H9 (cell line): ENCODE results near the gene CPSF4L. TPM values are rescaled to one million over a fixed set of nuclear protein-coding genes. Genes with fewer than 3 reads are reported as not detected.

ENCODE experiments used
- DNase-seq: peaks from one replicate; pipeline ENCODE4 v3.0.0-alpha.2; 2017
- H2AFZ ChIP-seq: one replicate; pipeline ENCODE4 v1.6.1; 2013; ENCODE audit warnings: mild to moderate bottlenecking, low read length, control low read depth, moderate library complexity
- H2AK5ac ChIP-seq: 2 replicates; pipeline ENCODE4 v1.6.1; 2013; ENCODE audit warnings: low read length, control low read depth, mixed read lengths; ENCODE audit not compliant: insufficient read length
- H2BK120ac ChIP-seq: one replicate; pipeline ENCODE4 v1.6.1; 2013; ENCODE audit warnings: low read depth, mild to moderate bottlenecking, low read length, control low read depth, inconsistent platforms; ENCODE audit not compliant: poor library complexity, severe bottlenecking
- H2BK12ac ChIP-seq: 2 replicates; pipeline ENCODE4 v1.6.1; 2013; ENCODE audit warnings: low read length, control low read depth, mixed read lengths, low read depth; ENCODE audit not compliant: insufficient read length
- H2BK15ac ChIP-seq: 2 replicates; pipeline ENCODE4 v1.6.1; 2013; ENCODE audit warnings: low read depth, low read length, control low read depth
- H2BK20ac ChIP-seq: one replicate; pipeline ENCODE4 v1.6.1; 2013; ENCODE audit warnings: low read depth, mild to moderate bottlenecking, low read length, control low read depth, inconsistent platforms; ENCODE audit not compliant: poor library complexity, severe bottlenecking
- H2BK5ac ChIP-seq: 2 replicates; pipeline ENCODE4 v1.6.1; 2013; ENCODE audit warnings: low read length, control low read depth, mixed read lengths; ENCODE audit not compliant: insufficient read length
- H3K14ac ChIP-seq: 2 replicates; pipeline ENCODE4 v1.6.1; 2013; ENCODE audit warnings: low read length, control low read depth; ENCODE audit not compliant: insufficient read depth
- H3K18ac ChIP-seq: 2 replicates; pipeline ENCODE4 v1.6.1; 2013; ENCODE audit warnings: low read depth, mild to moderate bottlenecking, mixed read lengths, low read length, control low read depth; ENCODE audit not compliant: insufficient read length
- H3K23ac ChIP-seq: 2 replicates; pipeline ENCODE4 v1.6.1; 2013; ENCODE audit warnings: low read length, control low read depth, mixed read lengths, low read depth; ENCODE audit not compliant: insufficient read length
- H3K23me2 ChIP-seq: 2 replicates; pipeline ENCODE4 v1.6.1; 2013; ENCODE audit warnings: low read depth, mild to moderate bottlenecking, mixed read lengths, low read length, control low read depth; ENCODE audit not compliant: insufficient read length, poor library complexity, severe bottlenecking
- H3K27ac ChIP-seq: 2 replicates; pipeline ENCODE4 v1.5.1; 2013; ENCODE audit warnings: low read length, control low read depth, mixed read lengths, low read depth; ENCODE audit not compliant: insufficient read length
- H3K27me3 ChIP-seq: 2 replicates; pipeline ENCODE4 v1.6.1; 2013; ENCODE audit warnings: low read length, control low read depth, inconsistent platforms; ENCODE audit not compliant: insufficient read depth
- H3K4ac ChIP-seq: 2 replicates; pipeline ENCODE4 v1.6.1; 2013; ENCODE audit warnings: low read depth, mild to moderate bottlenecking, control low read depth, inconsistent platforms, low read length, moderate library complexity
- H3K4me1 ChIP-seq: 2 replicates; pipeline ENCODE4 v1.6.1; 2013; ENCODE audit warnings: low read length, control low read depth, inconsistent platforms; ENCODE audit not compliant: insufficient read depth
- H3K4me2 ChIP-seq: 2 replicates; pipeline ENCODE4 v1.6.1; 2013; ENCODE audit warnings: low read length, control low read depth, mixed read lengths; ENCODE audit not compliant: insufficient read length, insufficient read depth
- H3K56ac ChIP-seq: 2 replicates; pipeline ENCODE4 v1.6.1; 2013; ENCODE audit warnings: low read depth, mild to moderate bottlenecking, mixed read lengths, low read length, control low read depth; ENCODE audit not compliant: insufficient read length
- H3K79me1 ChIP-seq: 2 replicates; pipeline ENCODE4 v1.6.1; 2013; ENCODE audit warnings: low read depth, mild to moderate bottlenecking, moderate library complexity, low read length, control low read depth, inconsistent platforms; ENCODE audit not compliant: insufficient read depth, poor library complexity, severe bottlenecking
- H3K79me2 ChIP-seq: 2 replicates; pipeline ENCODE4 v1.6.1; 2013; ENCODE audit warnings: low read length, control low read depth, inconsistent platforms; ENCODE audit not compliant: insufficient read depth
- H3K9ac ChIP-seq: 2 replicates; pipeline ENCODE4 v1.6.1; 2013; ENCODE audit warnings: low read length, control low read depth, mixed read lengths; ENCODE audit not compliant: insufficient read length; ENCODE audit errors: extremely low read depth
- H3K9me3 ChIP-seq: one replicate; pipeline ENCODE4 v1.6.1; 2013; ENCODE audit warnings: low read depth, low read length, inconsistent platforms; ENCODE audit not compliant: control insufficient read depth
- H3T11ph ChIP-seq: one replicate; pipeline ENCODE4 v1.6.1; 2013; ENCODE audit warnings: mild to moderate bottlenecking, low read length, control low read depth, inconsistent platforms
- H4K20me1 ChIP-seq: one replicate; pipeline ENCODE4 v1.6.1; 2013; ENCODE audit not compliant: control insufficient read depth, insufficient read length, insufficient read depth
- H4K5ac ChIP-seq: 2 replicates; pipeline ENCODE4 v1.6.1; 2013; ENCODE audit warnings: low read depth, mild to moderate bottlenecking, mixed read lengths, low read length, control low read depth; ENCODE audit not compliant: insufficient read length
- H4K8ac ChIP-seq: replicated peaks from 2 replicates; pipeline ENCODE4 v1.6.1; 2013; ENCODE audit warnings: low read length, control low read depth, mixed read lengths, low read depth; ENCODE audit not compliant: insufficient read length
- H4K91ac ChIP-seq: 2 replicates; pipeline ENCODE4 v1.6.1; 2013; ENCODE audit warnings: low read depth, mild to moderate bottlenecking, moderate library complexity, mixed read lengths, low read length, control low read depth; ENCODE audit not compliant: insufficient read length
- H3K27ac Mint-ChIP-seq, 3 experiments: 2 replicates in 2 of 3; 3 replicates in 1 of 3; pipeline ENCODE4 v1.8.0; 2020 to 2021; ENCODE audit warnings: mixed read lengths in 3 of 3, mild to moderate bottlenecking in 1 of 3, moderate library complexity in 1 of 3
- H3K27me3 Mint-ChIP-seq: 2 replicates; pipeline ENCODE4 v1.8.0; 2021; ENCODE audit warnings: low read depth, mild to moderate bottlenecking, moderate library complexity, mixed read lengths
- H3K36me3 Mint-ChIP-seq, 3 experiments: 2 replicates in 2 of 3; 3 replicates in 1 of 3; pipeline ENCODE4 v1.8.0; 2020 to 2021; ENCODE audit warnings: low read depth in 3 of 3, mixed read lengths in 3 of 3; ENCODE audit not compliant: insufficient read depth in 1 of 3
- H3K4me1 Mint-ChIP-seq, 2 experiments: 2 replicates each; pipeline ENCODE4 v1.8.0; 2020; ENCODE audit warnings: mixed read lengths in 2 of 2
- H3K4me3 Mint-ChIP-seq, 2 experiments: 2 replicates in 1 of 2; 3 replicates in 1 of 2; pipeline ENCODE4 v1.8.0; 2020 to 2021; ENCODE audit warnings: mild to moderate bottlenecking in 2 of 2, mixed read lengths in 2 of 2, moderate library complexity in 1 of 2
- H3K9me3 Mint-ChIP-seq, 2 experiments: 2 replicates in 1 of 2; 3 replicates in 1 of 2; pipeline ENCODE4 v1.8.0; 2020; ENCODE audit warnings: mild to moderate bottlenecking in 2 of 2, mixed read lengths in 2 of 2, moderate library complexity in 1 of 2
- WGBS: extraction: QIAGEN DNeasy Blood & Tissue Kit; methylation state at CpG from one replicate; pipeline ENCODE4 v1.1.7; 2013; ENCODE audit warnings: missing lambda C conversion rate, low lambda C conversion rate, mixed read lengths; ENCODE audit not compliant: insufficient read length; ENCODE audit errors: extremely low coverage; 5-methylcytosine and 5-hydroxymethylcytosine counted together
- total RNA-seq: library from RNA; stranded (reverse); gene quantifications from 2 replicates; pipeline ENCODE4 v1.2.1, GENCODE V29; 2021
- TF ChIP-seq, protein P1 (sequence below): fragments of 200-600 bp; sonication (generic); conservative IDR thresholded peaks from 3 replicates; pipeline ENCODE4 v1.8.0; 2021; ENCODE audit warnings: antibody characterized with exemption, mild to moderate bottlenecking

The CPSF4L gene
- total RNA-seq, 1 experiment from 2014 or later: not detected

GRCh38 chr17:73285916-73286862 lies 24.5 kb upstream of the CPSF4L start:
- Histone ChIP-seq H3K4me2 (no peak overlapping the region), H3K79me2 (no peaks in the 10 kb centered on the region), H3K14ac (no peak overlapping the region; the same call in 1 of the 2 replicates), H4K20me1 (no peaks in the 10 kb centered on the region), H3K79me1 (no peaks in the 10 kb centered on the region), H4K91ac (no peak overlapping the region), H4K5ac (no peak overlapping the region), H2BK20ac (no peak overlapping the region), H3K9ac (no peak overlapping the region), H3K4ac (no peak overlapping the region), H3K9me3 (no peaks in the 10 kb centered on the region), H2AFZ (no peak overlapping the region), H3K56ac (no peak overlapping the region), H2AK5ac (no peak overlapping the region), H3K27me3 (no peaks in the 10 kb centered on the region), H2BK120ac (no peak overlapping the region), H3K4me1 (peaks cover 3% of the 10 kb centered on the region; the same call in 1 of the 2 replicates), H3K23me2 (no peaks in the 10 kb centered on the region), H3K27ac (no peak overlapping the region), H2BK12ac (no peak overlapping the region), H4K8ac (no peak overlapping the region), H2BK5ac (no peak overlapping the region), H3K18ac (no peak overlapping the region), H2BK15ac (no peak overlapping the region), H3K23ac (no peak overlapping the region), H3T11ph (no peak overlapping the region)
- no peak overlapping the region for H3K4me3 Mint-ChIP-seq
- H3K27me3 Mint-ChIP-seq: no peaks in the 10 kb centered on the region
- TF ChIP-seq, protein P1, sequence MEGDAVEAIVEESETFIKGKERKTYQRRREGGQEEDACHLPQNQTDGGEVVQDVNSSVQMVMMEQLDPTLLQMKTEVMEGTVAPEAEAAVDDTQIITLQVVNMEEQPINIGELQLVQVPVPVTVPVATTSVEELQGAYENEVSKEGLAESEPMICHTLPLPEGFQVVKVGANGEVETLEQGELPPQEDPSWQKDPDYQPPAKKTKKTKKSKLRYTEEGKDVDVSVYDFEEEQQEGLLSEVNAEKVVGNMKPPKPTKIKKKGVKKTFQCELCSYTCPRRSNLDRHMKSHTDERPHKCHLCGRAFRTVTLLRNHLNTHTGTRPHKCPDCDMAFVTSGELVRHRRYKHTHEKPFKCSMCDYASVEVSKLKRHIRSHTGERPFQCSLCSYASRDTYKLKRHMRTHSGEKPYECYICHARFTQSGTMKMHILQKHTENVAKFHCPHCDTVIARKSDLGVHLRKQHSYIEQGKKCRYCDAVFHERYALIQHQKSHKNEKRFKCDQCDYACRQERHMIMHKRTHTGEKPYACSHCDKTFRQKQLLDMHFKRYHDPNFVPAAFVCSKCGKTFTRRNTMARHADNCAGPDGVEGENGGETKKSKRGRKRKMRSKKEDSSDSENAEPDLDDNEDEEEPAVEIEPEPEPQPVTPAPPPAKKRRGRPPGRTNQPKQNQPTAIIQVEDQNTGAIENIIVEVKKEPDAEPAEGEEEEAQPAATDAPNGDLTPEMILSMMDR: no peak
- peak overlapping the region in 2 of 3 experiments; percentile 56 to 86; a peak in 3 of 7 replicates for H3K27ac Mint-ChIP-seq
- WGBS: no CpG with 5 or more reads among the region's 52 CpGs
- no peak for DNase-seq
- peaks cover 37 to 48% of the 10 kb centered on the region in 2 experiments for H3K4me1 Mint-ChIP-seq
- H3K36me3 Mint-ChIP-seq: peaks cover 2 to 9% (median 7%) of the 10 kb centered on the region in 3 experiments; a peak in 6 of 7 replicates
- no peaks in the 10 kb centered on the region for H3K9me3 Mint-ChIP-seq
